Activated CD4-positive, CD25-positive, alpha-beta regulatory T cell treated with anti-CD3 and anti-CD28 coated beads, Interleukin-2, amount 50 U/mL, for 24 hours (primary cell): ENCODE measurements around the gene MSS51.
"Not testable (repeated sequence)": the region's sequence is repeated elsewhere in the genome, so short reads cannot be mapped to it uniquely, and the experiment has no call there.

ENCODE experiments used
- ATAC-seq, 2 donors: fragments of 150-1000 bp; cut with Tn5 transposase; one replicate each; pipeline ENCODE4 v1.10.0; 2021; ENCODE audit warnings: mild to moderate bottlenecking in 1 of 2, moderate library complexity in 1 of 2

Gene MSS51

GRCh38 chr10:73413528-73414229 is 19.7 kb downstream of the MSS51 start, which contains the start of gene ANXA7:
Gene ANXA7, minus strand, starts transcription at chr10:73414058. Its CDS starts 13,202 bp downstream, at chr10:73400856.
- ATAC-seq, result peak; percentile 93 to 95

- ATAC-seq, result peak; percentile 29 to 33
These were observed 20.2 kb downstream of the MSS51 start for GRCh38 chr10:73413108-73413527.

GRCh38 chr10:73410897-73411296 is 22.5 kb downstream of the MSS51 start:
- ATAC-seq, result no peak

GRCh38 chr10:73408978-73409521 is 24.3 kb downstream of the MSS51 start:
- no peak for ATAC-seq

- no peak for ATAC-seq
These were observed 25.3 kb downstream of the MSS51 start for GRCh38 chr10:73408061-73408460.

GRCh38 chr10:73407495-73407894 is 25.9 kb downstream of the MSS51 start:
- no peak for ATAC-seq

- no peak for ATAC-seq
These were observed 26.5 kb downstream of the MSS51 start for GRCh38 chr10:73406846-73407245.

GRCh38 chr10:73405556-73405955 is 27.8 kb downstream of the MSS51 start:
- no peak for ATAC-seq

- ATAC-seq, result no peak
These were observed 28.7 kb downstream of the MSS51 start for GRCh38 chr10:73404690-73405089.

GRCh38 chr10:73401636-73402035 is 31.7 kb downstream of the MSS51 start:
- ATAC-seq, result no peak

- ATAC-seq, result no peak
These were observed 34.3 kb downstream of the MSS51 start for GRCh38 chr10:73399063-73399462.

GRCh38 chr10:73398024-73398423 is 35.3 kb downstream of the MSS51 start:
- no peak for ATAC-seq

GRCh38 chr10:73394325-73394724 is 39.0 kb downstream of the MSS51 start:
- not testable (repeated sequence) for ATAC-seq

- no peak for ATAC-seq
These were observed 45.1 kb downstream of the MSS51 start for GRCh38 chr10:73388228-73388627.

- ATAC-seq, result no peak
These were observed 46.8 kb downstream of the MSS51 start for GRCh38 chr10:73386583-73386982.

GRCh38 chr10:73379064-73379748 is 54.2 kb downstream of the MSS51 start:
- ATAC-seq, result no peak

- no peak for ATAC-seq
These were observed 56.7 kb downstream of the MSS51 start for GRCh38 chr10:73376679-73377078.
